AG09319 (cell line): ENCODE results near the gene SLC38A8.
A peak's percentile ranks its signal among the peaks of the same experiment; 100 is the strongest.

Source experiments
- DNase-seq: peaks from one replicate; pipeline ENCODE4 v3.0.0-alpha.2; 2010; ENCODE audit warnings: low read depth; ENCODE audit errors: extremely low read depth
- TF ChIP-seq, protein P1 (sequence below): IDR thresholded peaks from 2 replicates; pipeline ENCODE4 v1.5.1; 2011; ENCODE audit warnings: low read depth, mild to moderate bottlenecking, inconsistent platforms, low read length, moderate library complexity

The SLC38A8 gene

DNA sequence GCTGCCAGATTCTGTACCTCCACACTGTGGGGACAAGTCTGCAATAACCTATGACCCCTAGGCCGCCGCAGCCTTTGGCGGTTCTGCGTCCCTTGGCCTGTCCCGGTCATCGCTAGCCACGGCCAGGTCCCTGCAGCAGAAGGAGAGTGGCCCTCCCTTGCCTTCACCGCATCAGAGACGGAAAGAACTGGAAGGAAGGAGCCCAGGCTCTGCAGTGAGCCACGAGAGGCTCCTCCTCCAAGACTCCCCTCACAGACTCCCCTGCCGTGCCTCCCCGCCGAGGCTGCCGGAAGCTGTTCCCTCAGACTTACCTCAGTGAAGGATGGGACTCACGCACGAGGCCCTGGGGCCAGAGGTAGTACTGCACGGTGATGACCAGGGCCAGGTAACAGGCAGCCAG, 11.0 kb downstream of the SLC38A8 start:
- TF ChIP-seq, protein P1, sequence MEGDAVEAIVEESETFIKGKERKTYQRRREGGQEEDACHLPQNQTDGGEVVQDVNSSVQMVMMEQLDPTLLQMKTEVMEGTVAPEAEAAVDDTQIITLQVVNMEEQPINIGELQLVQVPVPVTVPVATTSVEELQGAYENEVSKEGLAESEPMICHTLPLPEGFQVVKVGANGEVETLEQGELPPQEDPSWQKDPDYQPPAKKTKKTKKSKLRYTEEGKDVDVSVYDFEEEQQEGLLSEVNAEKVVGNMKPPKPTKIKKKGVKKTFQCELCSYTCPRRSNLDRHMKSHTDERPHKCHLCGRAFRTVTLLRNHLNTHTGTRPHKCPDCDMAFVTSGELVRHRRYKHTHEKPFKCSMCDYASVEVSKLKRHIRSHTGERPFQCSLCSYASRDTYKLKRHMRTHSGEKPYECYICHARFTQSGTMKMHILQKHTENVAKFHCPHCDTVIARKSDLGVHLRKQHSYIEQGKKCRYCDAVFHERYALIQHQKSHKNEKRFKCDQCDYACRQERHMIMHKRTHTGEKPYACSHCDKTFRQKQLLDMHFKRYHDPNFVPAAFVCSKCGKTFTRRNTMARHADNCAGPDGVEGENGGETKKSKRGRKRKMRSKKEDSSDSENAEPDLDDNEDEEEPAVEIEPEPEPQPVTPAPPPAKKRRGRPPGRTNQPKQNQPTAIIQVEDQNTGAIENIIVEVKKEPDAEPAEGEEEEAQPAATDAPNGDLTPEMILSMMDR, result no peak
- no peak for DNase-seq

- DNase-seq, result no peak
- TF ChIP-seq, protein P1, result no peak
Observed at GRCh38 chr16:84029297-84030047, 13.1 kb downstream of the SLC38A8 start.

DNA sequence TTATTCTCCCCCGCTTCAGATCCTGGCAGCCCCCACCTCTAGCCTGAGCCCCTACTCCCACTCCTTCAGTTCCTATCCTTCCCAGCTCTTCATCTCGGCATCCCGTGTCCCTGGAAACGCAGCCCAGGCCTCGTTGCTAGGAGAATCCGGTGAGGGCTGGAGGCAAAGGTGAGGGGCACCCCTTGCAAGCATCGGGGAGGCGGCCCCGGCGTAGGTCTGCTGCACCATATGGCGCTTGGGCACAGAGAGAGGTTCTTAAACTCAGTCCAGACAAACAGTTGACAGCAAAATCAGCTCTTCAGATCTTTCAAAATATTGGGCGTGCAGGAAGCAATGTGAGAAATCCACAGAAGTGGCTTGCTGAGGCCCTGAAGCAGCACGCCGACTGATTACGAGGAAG, 15.0 kb downstream of the SLC38A8 start:
- no peak for DNase-seq
- TF ChIP-seq, protein P1, result no peak

- no peak for DNase-seq
- TF ChIP-seq, protein P1, result no peak
Observed at GRCh38 chr16:84026606-84027005, 16.0 kb downstream of the SLC38A8 start.

GRCh38 chr16:84024854-84025253, 17.7 kb downstream of the SLC38A8 start:
- TF ChIP-seq, protein P1, result no peak
- DNase-seq, result peak; percentile 29

DNA sequence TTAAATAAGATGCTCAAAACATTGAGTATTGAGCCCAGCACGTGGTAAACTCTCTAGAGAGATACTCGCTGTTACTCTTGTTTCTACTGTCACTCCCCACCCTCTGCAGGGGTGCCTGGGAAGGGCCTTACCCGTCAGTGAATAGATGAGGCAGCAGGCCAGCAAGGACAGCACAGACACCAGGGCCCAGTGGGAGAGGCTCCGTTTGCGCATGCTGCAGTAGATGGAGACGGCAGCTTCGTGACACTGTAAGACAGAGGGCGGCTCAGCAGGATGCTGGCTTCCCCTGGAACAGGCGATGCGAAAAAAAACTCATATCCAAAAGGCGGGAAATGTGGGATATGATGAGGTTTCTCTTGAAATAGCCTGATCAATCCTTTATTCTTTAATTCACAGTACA, 20.0 kb downstream of the SLC38A8 start:
- TF ChIP-seq, protein P1, result no peak
- no peak for DNase-seq

DNA sequence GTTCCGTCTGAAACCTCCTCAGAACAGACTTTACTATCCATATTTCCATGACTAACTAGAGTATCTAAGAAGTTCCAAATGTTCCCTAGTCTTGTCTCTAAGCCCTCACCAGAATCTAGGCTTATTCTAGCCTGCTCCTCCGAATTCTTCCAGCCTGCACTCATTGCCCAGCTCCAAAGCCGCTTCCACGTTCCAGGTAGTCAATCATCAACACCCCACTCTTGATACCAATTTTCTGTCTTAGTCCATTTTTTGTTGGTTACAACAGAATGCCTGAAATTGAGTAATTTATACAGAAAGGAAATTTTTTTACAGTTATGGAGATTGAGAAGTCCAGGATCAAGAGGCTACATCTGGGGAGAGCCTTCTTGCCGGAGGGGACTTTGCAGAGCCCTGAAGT, 21.1 kb downstream of the SLC38A8 start:
- TF ChIP-seq, protein P1, result no peak
- no peak for DNase-seq
